Measurements from ENCODE around the gene GSTM1.
"Not testable (repeated sequence)": the region's sequence is repeated elsewhere in the genome, so short reads cannot be mapped to it uniquely, and the experiment has no call there.

Gene GSTM1

GRCh38 chr1:109650609-109651008 lies 37.0 kb upstream of the GSTM1 start:
- Histone ChIP-seq H3K4me2 (ENCODE audit: low read length) (no peak overlapping the region), H3K4me3 (ENCODE audit: low read length) (no peak overlapping the region), H3K27me3 (ENCODE audit: control insufficient read depth, insufficient read depth, low read length) (peaks cover 23% of the 10 kb centered on the region), H3K9me3 (replicated peaks; ENCODE audit: low read length) (no peaks in the 10 kb centered on the region), H3K9ac (ENCODE audit: low read depth, low read length) (no peak overlapping the region), H3K36me3 (ENCODE audit: insufficient read depth, low read length) (no peaks in the 10 kb centered on the region), H3K4me1 (ENCODE audit: control insufficient read depth, insufficient read depth, low read length) (peaks cover 22% of the 10 kb centered on the region)

GRCh38 chr1:109652402-109652801 lies 35.2 kb upstream of the GSTM1 start:
- H3K4me2 ChIP-seq (ENCODE audit: low read length): no peak overlapping the region
- peaks cover 23% of the 10 kb centered on the region for H3K27me3 ChIP-seq (ENCODE audit: control insufficient read depth, insufficient read depth, low read length)
- H3K9ac ChIP-seq (ENCODE audit: low read depth, low read length): no peak overlapping the region
- H3K36me3 ChIP-seq (ENCODE audit: insufficient read depth, low read length): no peaks in the 10 kb centered on the region
- H3K4me3 ChIP-seq (ENCODE audit: low read length): no peak overlapping the region
- peaks cover 24% of the 10 kb centered on the region for H3K4me1 ChIP-seq (ENCODE audit: control insufficient read depth, insufficient read depth, low read length)
- H3K9me3 ChIP-seq (replicated peaks; ENCODE audit: low read length): no peaks in the 10 kb centered on the region

GRCh38 chr1:109653306-109653705 lies 34.3 kb upstream of the GSTM1 start:
- Histone ChIP-seq H3K9me3 (replicated peaks; ENCODE audit: low read length) (no peaks in the 10 kb centered on the region), H3K4me2 (ENCODE audit: low read length) (no peak overlapping the region), H3K27me3 (ENCODE audit: control insufficient read depth, insufficient read depth, low read length) (peaks cover 23% of the 10 kb centered on the region), H3K36me3 (ENCODE audit: insufficient read depth, low read length) (no peaks in the 10 kb centered on the region), H3K9ac (ENCODE audit: low read depth, low read length) (no peak overlapping the region), H3K4me3 (ENCODE audit: low read length) (no peak overlapping the region), H3K4me1 (ENCODE audit: control insufficient read depth, insufficient read depth, low read length) (peaks cover 24% of the 10 kb centered on the region)

- H3K4me3 ChIP-seq (ENCODE audit: low read length): no peak overlapping the region
Measured at GRCh38 chr1:109654519-109654918, 33.1 kb upstream of the GSTM1 start.

GRCh38 chr1:109655615-109656519 lies 31.8 kb upstream of the GSTM1 start, which contains the start of gene GSTM4:
TSS of gene GSTM4 (plus strand) at chr1:109656099. CDS start at chr1:109656390, 291 bp downstream.
- H3K27me3 ChIP-seq (ENCODE audit: control insufficient read depth, insufficient read depth, low read length): peaks cover 23% of the 10 kb centered on the region
- H3K4me2 ChIP-seq (ENCODE audit: low read length): peak within 1 kb of the TSS; percentile 97
- peak within 1 kb of the TSS; percentile 77 for H3K9ac ChIP-seq (ENCODE audit: low read depth, low read length)
- peak within 1 kb of the TSS; percentile 88 for H3K4me3 ChIP-seq (ENCODE audit: low read length)
- peaks cover 8% of the 10 kb centered on the region for H3K4me1 ChIP-seq (ENCODE audit: control insufficient read depth, insufficient read depth, low read length)
- no peaks in the 10 kb centered on the region for H3K36me3 ChIP-seq (ENCODE audit: insufficient read depth, low read length)
- H3K9me3 ChIP-seq (replicated peaks; ENCODE audit: low read length): no peaks in the 10 kb centered on the region

More at GRCh38 chr1:109654519-109654918, 33.1 kb upstream of the GSTM1 start:
- H3K9ac ChIP-seq (ENCODE audit: low read depth, low read length): no peak overlapping the region
- H3K36me3 ChIP-seq (ENCODE audit: insufficient read depth, low read length): no peaks in the 10 kb centered on the region
- no peak overlapping the region for H3K4me2 ChIP-seq (ENCODE audit: low read length)
- H3K4me1 ChIP-seq (ENCODE audit: control insufficient read depth, insufficient read depth, low read length): peaks cover 19% of the 10 kb centered on the region
- peaks cover 23% of the 10 kb centered on the region for H3K27me3 ChIP-seq (ENCODE audit: control insufficient read depth, insufficient read depth, low read length)
- no peaks in the 10 kb centered on the region for H3K9me3 ChIP-seq (replicated peaks; ENCODE audit: low read length)

- no peaks in the 10 kb centered on the region for H3K36me3 ChIP-seq (ENCODE audit: insufficient read depth, low read length)
- H3K4me1 ChIP-seq (ENCODE audit: control insufficient read depth, insufficient read depth, low read length): peaks cover 8% of the 10 kb centered on the region
- H3K27me3 ChIP-seq (ENCODE audit: control insufficient read depth, insufficient read depth, low read length): peaks cover 10% of the 10 kb centered on the region
- no peak overlapping the region for H3K4me3 ChIP-seq (ENCODE audit: low read length)
- H3K9ac ChIP-seq (ENCODE audit: low read depth, low read length): no peak overlapping the region
- H3K4me2 ChIP-seq (ENCODE audit: low read length): no peak overlapping the region
- H3K9me3 ChIP-seq (replicated peaks; ENCODE audit: low read length): no peaks in the 10 kb centered on the region
Measured at GRCh38 chr1:109657395-109657794, 30.2 kb upstream of the GSTM1 start.

- Histone ChIP-seq H3K9me3 (replicated peaks; ENCODE audit: low read length) (no peaks in the 10 kb centered on the region), H3K4me3 (ENCODE audit: low read length) (no peak overlapping the region), H3K9ac (ENCODE audit: low read depth, low read length) (no peak overlapping the region), H3K4me1 (ENCODE audit: control insufficient read depth, insufficient read depth, low read length) (peaks cover 8% of the 10 kb centered on the region), H3K27me3 (ENCODE audit: control insufficient read depth, insufficient read depth, low read length) (peaks cover 8% of the 10 kb centered on the region), H3K4me2 (ENCODE audit: low read length) (no peak overlapping the region), H3K36me3 (ENCODE audit: insufficient read depth, low read length) (no peaks in the 10 kb centered on the region)
Measured at GRCh38 chr1:109657970-109658369, 29.6 kb upstream of the GSTM1 start.

- no peak overlapping the region for H3K4me2 ChIP-seq (ENCODE audit: low read length)
- H3K27me3 ChIP-seq (ENCODE audit: control insufficient read depth, insufficient read depth, low read length): peaks cover 4% of the 10 kb centered on the region
- no peak overlapping the region for H3K9ac ChIP-seq (ENCODE audit: low read depth, low read length)
- no peaks in the 10 kb centered on the region for H3K36me3 ChIP-seq (ENCODE audit: insufficient read depth, low read length)
- peaks cover 9% of the 10 kb centered on the region for H3K4me1 ChIP-seq (ENCODE audit: control insufficient read depth, insufficient read depth, low read length)
- no peak overlapping the region for H3K4me3 ChIP-seq (ENCODE audit: low read length)
- H3K9me3 ChIP-seq (replicated peaks; ENCODE audit: low read length): no peaks in the 10 kb centered on the region
Measured at GRCh38 chr1:109658533-109659042, 29.0 kb upstream of the GSTM1 start.

- H3K27me3 ChIP-seq (ENCODE audit: control insufficient read depth, insufficient read depth, low read length): peaks cover 4% of the 10 kb centered on the region
- H3K36me3 ChIP-seq (ENCODE audit: insufficient read depth, low read length): no peaks in the 10 kb centered on the region
- H3K4me2 ChIP-seq (ENCODE audit: low read length): no peak overlapping the region
- H3K9me3 ChIP-seq (replicated peaks; ENCODE audit: low read length): no peaks in the 10 kb centered on the region
- H3K9ac ChIP-seq (ENCODE audit: low read depth, low read length): no peak overlapping the region
- H3K4me3 ChIP-seq (ENCODE audit: low read length): no peak overlapping the region
- peaks cover 15% of the 10 kb centered on the region for H3K4me1 ChIP-seq (ENCODE audit: control insufficient read depth, insufficient read depth, low read length)
Measured at GRCh38 chr1:109659145-109659544, 28.5 kb upstream of the GSTM1 start.

GRCh38 chr1:109659997-109660690 lies 27.5 kb upstream of the GSTM1 start:
- H3K36me3 ChIP-seq (ENCODE audit: insufficient read depth, low read length): no peaks in the 10 kb centered on the region
- no peak overlapping the region for H3K4me3 ChIP-seq (ENCODE audit: low read length)
- H3K9me3 ChIP-seq (replicated peaks; ENCODE audit: low read length): no peaks in the 10 kb centered on the region
- no peak overlapping the region for H3K4me2 ChIP-seq (ENCODE audit: low read length)
- no peaks in the 10 kb centered on the region for H3K27me3 ChIP-seq (ENCODE audit: control insufficient read depth, insufficient read depth, low read length)
- no peak overlapping the region for H3K9ac ChIP-seq (ENCODE audit: low read depth, low read length)
- H3K4me1 ChIP-seq (ENCODE audit: control insufficient read depth, insufficient read depth, low read length): peaks cover 13% of the 10 kb centered on the region

GRCh38 chr1:109660691-109661026 lies 27.0 kb upstream of the GSTM1 start:
- not testable (repeated sequence) for H3K4me1 ChIP-seq (ENCODE audit: control insufficient read depth, insufficient read depth, low read length); H3K27me3 ChIP-seq (ENCODE audit: control insufficient read depth, insufficient read depth, low read length); H3K4me3 ChIP-seq (ENCODE audit: low read length); H3K36me3 ChIP-seq (ENCODE audit: insufficient read depth, low read length); H3K4me2 ChIP-seq (ENCODE audit: low read length); H3K9me3 ChIP-seq (replicated peaks; ENCODE audit: low read length); H3K9ac ChIP-seq (ENCODE audit: low read depth, low read length)

Measured in skeletal muscle satellite cell (primary cell).